Astrocyte of the spinal cord (primary cell): ENCODE results near the gene NFATC1.
A peak's percentile ranks its signal among the peaks of the same experiment; 100 is the strongest.

Source experiments
- DNase-seq: peaks from one replicate; pipeline ENCODE4 v3.0.0; 2011; ENCODE audit warnings: low read depth, low spot score
- H3K4me3 ChIP-seq: 2 replicates; pipeline ENCODE4 v1.5.1; 2011; ENCODE audit warnings: low read depth, mild to moderate bottlenecking, low read length, moderate library complexity
- CTCF ChIP-seq: IDR thresholded peaks from 2 replicates; pipeline ENCODE4 v1.5.1; 2012; ENCODE audit warnings: low read depth, mild to moderate bottlenecking, low read length, inconsistent platforms
- in situ Hi-C: cut with HindIII; loops from 2 replicates; pipeline ENCODE4 v1.10.0; 2017; ENCODE audit warnings: low sequenced_read_pairs

The NFATC1 gene

GRCh38 chr18:79572093-79572780, 176.5 kb downstream of the NFATC1 start:
- no peak overlapping the region for H3K4me3 ChIP-seq
- DNase-seq: no peak
- in situ Hi-C loops: no loop called here
- TF ChIP-seq CTCF: no peak

- no peak overlapping the region for H3K4me3 ChIP-seq
- DNase-seq: no peak
- no peak for TF ChIP-seq CTCF
- in situ Hi-C loops: no loop called here
Observed at GRCh38 chr18:79572848-79573451, 177.2 kb downstream of the NFATC1 start.

GRCh38 chr18:79573921-79574491, 178.3 kb downstream of the NFATC1 start:
- DNase-seq: no peak
- H3K4me3 ChIP-seq: no peak overlapping the region

GRCh38 chr18:79574938-79575525, 179.3 kb downstream of the NFATC1 start:
- H3K4me3 ChIP-seq: no peak overlapping the region
- in situ Hi-C loops: no loop called here
- TF ChIP-seq CTCF: no peak
- no peak for DNase-seq

More at GRCh38 chr18:79573921-79574491, 178.3 kb downstream of the NFATC1 start:
- in situ Hi-C loops: no loop called here
- no peak for TF ChIP-seq CTCF

- in situ Hi-C loops: no loop called here
- TF ChIP-seq CTCF: peak; percentile 7
- peak; percentile 64 for DNase-seq
- no peak overlapping the region for H3K4me3 ChIP-seq
Observed at GRCh38 chr18:79575891-79576685, 180.4 kb downstream of the NFATC1 start.

GRCh38 chr18:79576686-79577351, 181.1 kb downstream of the NFATC1 start:
- peak; percentile 49 for DNase-seq
- H3K4me3 ChIP-seq: no peak overlapping the region
- in situ Hi-C loops: no loop called here
- TF ChIP-seq CTCF: no peak
